ENCODE measurements around the gene CHML.

GRCh38 chr1:241630005-241630404 lies 10.2 kb downstream of the CHML start:
- TF ChIP-seq, protein P1, sequence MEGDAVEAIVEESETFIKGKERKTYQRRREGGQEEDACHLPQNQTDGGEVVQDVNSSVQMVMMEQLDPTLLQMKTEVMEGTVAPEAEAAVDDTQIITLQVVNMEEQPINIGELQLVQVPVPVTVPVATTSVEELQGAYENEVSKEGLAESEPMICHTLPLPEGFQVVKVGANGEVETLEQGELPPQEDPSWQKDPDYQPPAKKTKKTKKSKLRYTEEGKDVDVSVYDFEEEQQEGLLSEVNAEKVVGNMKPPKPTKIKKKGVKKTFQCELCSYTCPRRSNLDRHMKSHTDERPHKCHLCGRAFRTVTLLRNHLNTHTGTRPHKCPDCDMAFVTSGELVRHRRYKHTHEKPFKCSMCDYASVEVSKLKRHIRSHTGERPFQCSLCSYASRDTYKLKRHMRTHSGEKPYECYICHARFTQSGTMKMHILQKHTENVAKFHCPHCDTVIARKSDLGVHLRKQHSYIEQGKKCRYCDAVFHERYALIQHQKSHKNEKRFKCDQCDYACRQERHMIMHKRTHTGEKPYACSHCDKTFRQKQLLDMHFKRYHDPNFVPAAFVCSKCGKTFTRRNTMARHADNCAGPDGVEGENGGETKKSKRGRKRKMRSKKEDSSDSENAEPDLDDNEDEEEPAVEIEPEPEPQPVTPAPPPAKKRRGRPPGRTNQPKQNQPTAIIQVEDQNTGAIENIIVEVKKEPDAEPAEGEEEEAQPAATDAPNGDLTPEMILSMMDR (IDR thresholded peaks at IDR 0.05; ENCODE audit: insufficient read depth, low read length, poor library complexity, severe bottlenecking): no peak
- TF ChIP-seq EZH2phosphoT487 (conservative IDR thresholded peaks at IDR 0.05; ENCODE audit: low read length): no peak
